ENCODE results near the gene SETBP1.

GRCh38 chr18:44699572-44700261 is 19.0 kb downstream of the SETBP1 start:
- TF ChIP-seq YY1 (IDR thresholded peaks at IDR 0.05; ENCODE audit: insufficient read depth, insufficient read length) = no peak
- no peak for TF ChIP-seq ZNF274 (IDR thresholded peaks at IDR 0.05; ENCODE audit: low read depth, low read length)
